H1 (cell line): ENCODE measurements around the gene TMEM14B.

Experiments
- CTBP2 ChIP-seq: IDR thresholded peaks from 2 replicates; pipeline ENCODE4 v1.7.0; 2011; ENCODE audit warnings: borderline replicate concordance, mild to moderate bottlenecking, moderate library complexity, mixed read lengths, low read length; ENCODE audit not compliant: insufficient read depth, insufficient read length
- EP300 ChIP-seq, 2 experiments: IDR thresholded peaks; 1 replicate in 1 of 2; 2 replicates in 1 of 2; pipeline ENCODE4 v1.6.1; 2011 to 2012; ENCODE audit warnings: low read depth in 2 of 2, low read length in 2 of 2, mild to moderate bottlenecking in 2 of 2, borderline replicate concordance in 1 of 2, inconsistent platforms in 1 of 2, moderate library complexity in 1 of 2
- HDAC6 ChIP-seq: IDR thresholded peaks from one replicate; pipeline ENCODE4 v1.7.1; 2012; ENCODE audit warnings: low read depth, mild to moderate bottlenecking, inconsistent platforms, low read length, moderate library complexity
- KDM5A ChIP-seq: fragments of 200-600 bp; IDR thresholded peaks from 2 replicates; pipeline ENCODE4 v1.7.1; 2012; ENCODE audit warnings: mild to moderate bottlenecking, low read length, inconsistent platforms, mixed read lengths
- POLR2AphosphoS5 ChIP-seq: IDR thresholded peaks from 2 replicates; pipeline ENCODE4 v1.6.1; 2011; ENCODE audit warnings: low read depth, low read length
- SUZ12 ChIP-seq: fragments of 200-600 bp; sonication (generic); IDR thresholded peaks from 2 replicates; pipeline ENCODE4 v1.6.1; 2012; ENCODE audit warnings: mild to moderate bottlenecking, inconsistent platforms, low read length, moderate library complexity, mixed read lengths
- ZNF274 ChIP-seq: IDR thresholded peaks from 2 replicates; pipeline ENCODE4 v1.7.0; 2012; ENCODE audit warnings: low read length, borderline replicate concordance; ENCODE audit errors: extremely low read depth
- TF ChIP-seq, protein P1 (sequence below), 3 experiments: IDR thresholded peaks; 1 replicate in 2 of 3; 2 replicates in 1 of 3; pipeline versions ENCODE4 v1.5.1 to v1.6.1; 2011; ENCODE audit warnings: low read length in 3 of 3, mild to moderate bottlenecking in 3 of 3, inconsistent platforms in 2 of 3, low read depth in 1 of 3, moderate library complexity in 1 of 3; ENCODE audit not compliant: insufficient read depth in 1 of 3; ENCODE audit errors: control extremely low read depth in 1 of 3
- TF ChIP-seq, protein P2 (sequence below): IDR thresholded peaks from 2 replicates; pipeline ENCODE4 v1.6.1; 2011; ENCODE audit warnings: low read depth, mild to moderate bottlenecking, low read length; ENCODE audit not compliant: insufficient read depth
- TF ChIP-seq, protein P3 (sequence below): IDR thresholded peaks from 2 replicates; pipeline ENCODE4 v1.6.1; 2012; ENCODE audit warnings: low read length, inconsistent platforms

DNA sequence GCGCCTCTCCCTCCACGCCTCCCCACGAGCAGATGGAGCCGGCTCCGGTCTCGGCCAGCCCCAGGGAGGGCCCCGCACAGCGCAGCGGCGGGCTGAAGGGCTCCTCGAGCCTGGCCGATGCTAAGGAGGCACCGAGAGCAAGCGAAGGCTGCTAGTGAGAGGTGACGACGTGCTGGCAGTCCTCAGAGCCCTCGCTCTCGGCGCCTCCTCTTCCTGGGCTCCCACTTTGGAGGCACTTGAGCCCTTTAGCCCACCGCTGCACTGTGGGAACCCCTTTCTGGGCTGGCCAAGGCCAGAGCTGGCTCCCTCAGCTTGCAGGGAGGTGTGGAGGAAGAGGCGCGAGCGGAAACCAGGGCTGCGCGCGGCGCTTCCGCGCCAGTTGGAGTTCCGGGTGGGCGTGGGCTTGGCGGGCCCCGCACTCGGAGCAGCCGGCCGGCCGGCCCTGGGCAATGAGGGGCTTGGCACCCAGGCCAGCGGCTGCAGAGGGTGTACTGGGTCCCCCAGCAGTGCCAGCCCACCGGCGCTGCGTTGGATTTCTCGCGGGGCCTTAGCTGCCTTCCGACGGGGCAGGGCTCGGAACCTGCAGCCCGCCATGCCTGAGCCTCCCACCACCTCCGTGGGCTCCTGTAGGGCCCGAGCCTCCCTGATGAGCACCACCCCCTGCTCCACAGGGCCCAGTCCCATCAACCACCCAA is 27.2 kb upstream of the TMEM14B start:
- TF ChIP-seq, protein P1, sequence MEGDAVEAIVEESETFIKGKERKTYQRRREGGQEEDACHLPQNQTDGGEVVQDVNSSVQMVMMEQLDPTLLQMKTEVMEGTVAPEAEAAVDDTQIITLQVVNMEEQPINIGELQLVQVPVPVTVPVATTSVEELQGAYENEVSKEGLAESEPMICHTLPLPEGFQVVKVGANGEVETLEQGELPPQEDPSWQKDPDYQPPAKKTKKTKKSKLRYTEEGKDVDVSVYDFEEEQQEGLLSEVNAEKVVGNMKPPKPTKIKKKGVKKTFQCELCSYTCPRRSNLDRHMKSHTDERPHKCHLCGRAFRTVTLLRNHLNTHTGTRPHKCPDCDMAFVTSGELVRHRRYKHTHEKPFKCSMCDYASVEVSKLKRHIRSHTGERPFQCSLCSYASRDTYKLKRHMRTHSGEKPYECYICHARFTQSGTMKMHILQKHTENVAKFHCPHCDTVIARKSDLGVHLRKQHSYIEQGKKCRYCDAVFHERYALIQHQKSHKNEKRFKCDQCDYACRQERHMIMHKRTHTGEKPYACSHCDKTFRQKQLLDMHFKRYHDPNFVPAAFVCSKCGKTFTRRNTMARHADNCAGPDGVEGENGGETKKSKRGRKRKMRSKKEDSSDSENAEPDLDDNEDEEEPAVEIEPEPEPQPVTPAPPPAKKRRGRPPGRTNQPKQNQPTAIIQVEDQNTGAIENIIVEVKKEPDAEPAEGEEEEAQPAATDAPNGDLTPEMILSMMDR (IDR thresholded peaks at IDR 0.05; ENCODE audit: control extremely low read depth in 1 of 3, insufficient read depth in 1 of 3, low read depth in 1 of 3, low read length in 3 of 3) = no peak
- TF ChIP-seq HDAC6 (no peak), ZNF274 (no peak), POLR2AphosphoS5 (no peak), SUZ12 (no peak), EP300 (IDR thresholded peaks at IDR 0.05; ENCODE audit: borderline replicate concordance in 1 of 2, low read depth in 2 of 2, low read length in 2 of 2) (no peak), KDM5A (no peak), CTBP2 (no peak)
- TF ChIP-seq, protein P2, sequence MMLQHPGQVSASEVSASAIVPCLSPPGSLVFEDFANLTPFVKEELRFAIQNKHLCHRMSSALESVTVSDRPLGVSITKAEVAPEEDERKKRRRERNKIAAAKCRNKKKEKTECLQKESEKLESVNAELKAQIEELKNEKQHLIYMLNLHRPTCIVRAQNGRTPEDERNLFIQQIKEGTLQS = no peak
- TF ChIP-seq, protein P3, sequence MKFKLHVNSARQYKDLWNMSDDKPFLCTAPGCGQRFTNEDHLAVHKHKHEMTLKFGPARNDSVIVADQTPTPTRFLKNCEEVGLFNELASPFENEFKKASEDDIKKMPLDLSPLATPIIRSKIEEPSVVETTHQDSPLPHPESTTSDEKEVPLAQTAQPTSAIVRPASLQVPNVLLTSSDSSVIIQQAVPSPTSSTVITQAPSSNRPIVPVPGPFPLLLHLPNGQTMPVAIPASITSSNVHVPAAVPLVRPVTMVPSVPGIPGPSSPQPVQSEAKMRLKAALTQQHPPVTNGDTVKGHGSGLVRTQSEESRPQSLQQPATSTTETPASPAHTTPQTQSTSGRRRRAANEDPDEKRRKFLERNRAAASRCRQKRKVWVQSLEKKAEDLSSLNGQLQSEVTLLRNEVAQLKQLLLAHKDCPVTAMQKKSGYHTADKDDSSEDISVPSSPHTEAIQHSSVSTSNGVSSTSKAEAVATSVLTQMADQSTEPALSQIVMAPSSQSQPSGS = no peak
